Prostate gland (tissue), 2 donors: ENCODE results near the gene SFSWAP.

Experiments
- CTCF ChIP-seq, 4 experiments: fragments of 200-600 bp in 2 of 4; fragments of 450-650 bp in 2 of 4; sonication (generic) in 2 of 4; IDR thresholded peaks; 1 replicate in 3 of 4; 2 replicates in 1 of 4; pipeline ENCODE4 v1.5.1; 2016 to 2019; ENCODE audit warnings: antibody characterized with exemption in 4 of 4, mild to moderate bottlenecking in 2 of 4, moderate library complexity in 2 of 4
- POLR2A ChIP-seq: fragments of 450-650 bp; IDR thresholded peaks from one replicate; pipeline ENCODE4 v1.6.1; 2016; ENCODE audit warnings: antibody characterized with exemption, mild to moderate bottlenecking

- TF ChIP-seq CTCF (IDR thresholded peaks at IDR 0.05) (no peak), POLR2A (no peak)
Observed at GRCh38 chr12:131796754-131797587, 86.1 kb downstream of the SFSWAP start.
